Epidermal melanocyte (primary cell): ENCODE data around the gene SENP7.
"Not testable (repeated sequence)": the region's sequence is repeated elsewhere in the genome, so short reads cannot be mapped to it uniquely, and the experiment has no call there.

ENCODE experiments used
- DNase-seq: peaks from one replicate; pipeline ENCODE4 v3.0.0; 2011; ENCODE audit warnings: low spot score; ENCODE audit not compliant: insufficient read length

The SENP7 gene

GRCh38 chr3:101333883-101334282 is 179.1 kb downstream of the SENP7 start:
- no peak for DNase-seq

DNA sequence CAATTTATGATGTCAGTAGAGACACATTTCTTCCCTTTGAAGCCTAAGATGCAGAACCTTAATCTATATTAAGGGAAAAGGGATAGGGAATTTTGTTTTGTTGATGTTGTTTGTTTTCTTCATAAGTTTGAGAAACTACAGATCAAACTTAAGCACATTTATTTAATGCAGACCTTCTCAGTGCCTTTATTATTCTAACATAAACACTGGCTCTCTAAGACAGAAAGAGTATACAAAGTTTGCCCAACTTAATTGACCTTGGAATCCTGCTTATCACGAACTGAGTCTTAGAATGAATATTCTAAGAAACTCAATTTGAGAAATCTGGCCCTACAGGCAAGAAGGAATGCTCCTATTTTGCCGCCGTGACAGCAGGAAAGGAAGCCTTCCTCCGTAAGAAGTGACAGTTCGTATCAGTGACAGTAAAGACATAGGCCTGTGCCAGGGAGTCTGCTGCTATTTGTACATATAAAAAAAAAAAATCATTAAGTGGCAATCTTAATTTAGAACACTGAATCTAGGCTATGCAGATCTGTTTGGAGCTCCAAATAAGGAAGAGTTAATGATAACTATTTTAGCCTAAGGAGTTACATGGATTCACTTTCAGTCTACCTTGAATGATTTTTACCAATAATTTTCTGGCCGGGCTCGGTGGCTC is 183.9 kb downstream of the SENP7 start:
- no peak for DNase-seq

GRCh38 chr3:101325393-101326134 is 187.4 kb downstream of the SENP7 start:
- no peak for DNase-seq

DNA sequence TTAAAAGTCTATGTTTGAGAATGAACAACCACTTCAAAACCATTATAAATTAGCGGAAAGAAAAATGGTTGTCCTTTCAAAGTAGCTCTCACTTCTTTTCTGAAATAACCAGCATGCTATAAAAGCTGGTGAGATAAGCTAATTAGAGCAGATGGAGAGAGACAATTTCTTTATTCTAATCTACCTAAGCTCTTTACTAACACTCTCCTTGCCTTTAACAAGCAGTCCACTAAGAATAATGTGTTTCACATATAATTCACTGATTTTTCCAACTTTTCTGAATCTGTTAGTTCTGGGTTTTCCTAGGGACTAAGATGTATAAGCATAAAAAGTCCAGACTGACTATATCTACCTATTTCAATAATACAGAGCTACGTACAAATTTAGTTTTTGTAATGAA is 192.5 kb downstream of the SENP7 start, which contains the start of gene IMPG2:
TSS of gene IMPG2 (minus strand) at position 101 of the 400 bp plus-strand sequence. CDS start 203 bp downstream, outside the sequence.
- DNase-seq, result no peak

DNA sequence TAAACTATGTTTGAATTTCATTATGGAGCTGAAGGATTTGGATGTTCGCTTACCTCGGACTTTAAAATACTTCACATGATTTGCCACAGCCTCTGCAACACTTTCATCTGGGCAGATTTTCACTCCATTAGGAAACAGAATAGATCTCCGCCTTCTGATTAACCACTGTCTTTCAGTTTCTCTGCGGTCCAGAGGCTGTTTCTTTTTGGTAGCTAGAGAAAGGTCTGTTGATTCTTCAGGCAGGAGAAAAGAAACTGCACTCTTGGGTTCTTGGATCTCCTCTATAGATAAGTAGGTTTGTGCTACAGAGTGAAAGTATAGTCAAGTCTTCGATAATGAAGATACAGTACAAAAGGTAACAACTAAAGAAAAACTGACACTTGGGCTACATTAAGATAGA is 193.5 kb downstream of the SENP7 start:
- DNase-seq, result no peak

DNA sequence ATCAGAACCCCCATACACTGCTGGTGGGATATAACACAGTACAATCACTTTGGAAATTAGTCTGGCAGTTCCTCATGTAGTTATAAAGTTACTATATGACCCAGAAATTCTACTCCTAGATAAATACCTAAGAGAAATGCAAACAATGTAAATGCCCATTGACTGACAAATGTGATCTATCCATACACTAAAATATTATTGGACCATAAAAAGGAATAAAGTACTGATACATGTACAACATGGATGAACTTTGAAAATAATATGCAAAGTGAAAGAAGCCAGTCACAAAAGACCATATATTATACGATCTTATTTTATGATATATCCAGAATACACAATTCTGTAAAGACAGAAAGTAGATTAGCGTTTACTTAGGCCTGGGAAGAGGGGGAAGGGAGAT is 200.5 kb downstream of the SENP7 start:
- no peak for DNase-seq

DNA sequence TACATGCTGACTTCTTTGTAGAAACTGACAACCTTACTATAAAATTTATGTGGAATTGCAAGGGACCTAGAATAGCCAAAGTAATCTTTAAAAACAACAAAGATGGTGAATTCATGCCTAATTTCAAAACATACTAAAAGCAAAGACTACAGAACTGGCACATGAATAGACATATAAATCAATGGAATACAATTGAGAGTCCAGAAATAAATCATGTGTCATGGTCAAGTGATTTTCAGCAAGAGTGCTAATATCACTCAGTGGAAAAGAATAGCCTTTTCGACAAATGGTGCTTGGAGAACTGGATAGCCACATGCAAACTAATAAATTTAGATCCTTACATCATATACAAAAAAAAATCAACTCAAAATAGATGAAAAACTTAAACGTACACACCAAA is 201.3 kb downstream of the SENP7 start:
- no peak for DNase-seq

GRCh38 chr3:101310978-101311375 is 202.0 kb downstream of the SENP7 start:
- no peak for DNase-seq

DNA sequence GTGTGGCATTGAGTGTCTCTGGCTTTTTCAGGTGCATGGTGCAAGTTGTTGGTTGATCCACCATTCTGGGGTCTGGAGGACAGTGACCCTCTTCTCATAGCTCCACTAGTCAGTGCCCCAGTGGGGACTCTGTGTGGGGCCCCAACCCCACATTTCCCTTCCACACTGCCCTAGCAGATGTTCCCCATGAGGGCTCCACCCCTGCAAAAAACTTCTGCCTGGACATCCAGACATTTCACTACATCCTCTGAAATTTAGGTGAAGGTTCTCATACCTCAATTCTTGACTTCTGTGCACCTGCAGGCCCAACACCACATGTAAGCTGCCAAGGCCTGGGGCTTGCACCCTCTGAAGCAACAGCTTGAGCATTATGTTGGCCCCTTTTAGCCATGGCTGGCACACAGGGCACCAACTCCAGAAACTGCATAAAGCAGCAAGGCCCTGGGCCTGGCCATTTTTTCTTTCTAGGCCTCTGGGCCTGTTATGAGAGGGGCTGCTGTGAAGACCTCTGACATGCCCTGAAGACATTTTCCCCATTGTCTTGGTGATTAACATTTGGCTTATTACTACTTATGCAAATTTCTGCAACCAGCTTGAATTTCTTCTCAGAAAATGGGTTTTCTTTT is 204.8 kb downstream of the SENP7 start:
- DNase-seq, result not testable (repeated sequence)

DNA sequence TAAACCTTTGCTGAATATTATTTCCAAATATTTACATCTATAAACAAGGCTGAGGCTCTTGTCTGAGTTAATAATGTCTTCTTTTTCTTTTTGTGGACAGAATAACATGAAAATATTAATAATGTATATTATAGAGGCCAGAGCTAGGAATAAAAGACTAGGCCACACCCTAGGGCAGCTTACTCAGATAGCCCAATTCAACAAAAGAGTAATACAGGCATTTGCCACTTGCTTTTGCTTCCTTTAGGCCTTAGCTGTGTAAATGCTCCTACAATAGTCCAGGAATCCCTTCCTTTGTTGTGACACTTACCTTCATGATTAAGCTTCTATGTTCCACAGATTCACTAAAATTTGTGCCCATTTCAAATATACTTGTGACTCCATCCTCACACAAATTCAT is 209.2 kb downstream of the SENP7 start:
- DNase-seq, result no peak

- no peak for DNase-seq
These were observed 209.8 kb downstream of the SENP7 start for GRCh38 chr3:101303089-101303731.

DNA sequence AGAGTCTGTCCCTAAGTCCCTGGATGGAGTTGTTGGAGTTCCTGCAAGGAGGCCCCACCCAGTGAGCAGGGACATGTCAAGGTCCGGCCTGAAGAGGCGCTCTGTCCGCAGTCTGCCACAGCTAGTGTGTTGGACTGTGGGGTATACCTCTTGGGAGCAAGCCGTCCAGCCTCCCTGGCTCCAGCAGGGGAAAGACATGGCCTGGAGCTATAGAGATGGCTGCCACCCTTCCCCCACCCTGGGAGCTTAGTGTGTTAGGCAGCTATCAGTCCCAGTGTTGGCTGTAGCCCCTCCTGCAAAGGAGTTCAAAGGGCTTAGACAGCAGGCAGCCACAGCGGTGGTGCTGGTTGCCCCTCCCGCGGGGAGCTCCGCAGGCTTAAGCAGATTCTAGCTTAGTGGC is 212.9 kb downstream of the SENP7 start:
- no peak for DNase-seq

GRCh38 chr3:101292027-101292426 is 221.0 kb downstream of the SENP7 start:
- no peak for DNase-seq

- DNase-seq, result no peak
These were observed 224.7 kb downstream of the SENP7 start for GRCh38 chr3:101288294-101288693.

GRCh38 chr3:101284757-101285156 is 228.3 kb downstream of the SENP7 start:
- no peak for DNase-seq

- no peak for DNase-seq
These were observed 231.4 kb downstream of the SENP7 start for GRCh38 chr3:101281521-101282030.

DNA sequence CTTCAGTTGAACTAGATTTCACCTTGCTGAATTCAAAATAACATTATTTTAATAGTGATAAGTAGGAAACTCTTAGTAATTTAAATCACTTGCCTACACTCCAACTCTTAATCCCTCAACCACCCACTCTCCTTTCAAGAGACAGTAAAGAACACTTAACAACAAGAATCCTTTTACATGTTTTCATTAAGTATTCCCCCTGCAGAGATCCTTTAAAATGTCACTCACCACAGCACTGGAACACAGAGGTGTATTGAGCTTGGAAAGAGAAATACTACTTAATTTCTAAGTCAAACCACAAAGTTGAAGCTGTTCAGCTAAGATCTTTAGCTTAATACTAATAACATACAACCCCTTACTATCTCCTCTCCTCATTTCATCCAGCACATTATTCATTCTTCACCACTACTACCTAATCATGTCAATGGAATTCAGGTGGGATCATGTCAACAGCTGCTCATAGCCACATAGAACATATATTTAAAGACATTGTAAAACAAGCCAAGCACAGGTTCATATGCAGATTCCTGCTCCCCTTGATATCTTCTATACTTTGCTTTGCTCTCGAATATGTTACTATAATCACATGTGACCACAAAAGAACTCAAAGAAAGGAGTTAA is 233.1 kb downstream of the SENP7 start:
- DNase-seq, result no peak

DNA sequence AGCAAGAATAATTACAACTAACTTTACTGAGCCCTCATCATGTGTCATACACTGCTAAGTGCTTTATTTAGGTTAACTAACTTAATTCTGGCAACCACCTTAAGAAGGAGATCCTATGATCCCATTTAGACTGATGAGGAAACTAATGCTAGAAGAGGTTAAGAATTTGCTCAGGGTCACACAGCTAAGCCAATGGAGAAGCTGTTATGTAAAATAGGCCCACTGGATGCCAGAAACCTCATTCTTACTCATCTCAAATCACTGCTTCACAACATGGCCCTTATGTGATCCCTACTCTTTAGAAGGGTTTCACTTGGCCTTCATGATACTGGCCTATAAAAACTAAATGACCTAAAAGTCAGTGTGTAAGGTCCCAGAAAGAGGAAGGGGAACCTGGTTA is 233.8 kb downstream of the SENP7 start:
- DNase-seq, result no peak

- DNase-seq, result no peak
These were observed 234.3 kb downstream of the SENP7 start for GRCh38 chr3:101278727-101279126.
